ENCODE measurements around the gene CLDND1.

GRCh38 chr3:98548544-98548943 lies 25.8 kb upstream of the CLDND1 start:
- no peak for TF ChIP-seq CTCF (IDR thresholded peaks at IDR 0.05; ENCODE audit: poor library complexity)
- no peak for TF ChIP-seq EZH2phosphoT487 (IDR thresholded peaks at IDR 0.05; ENCODE audit: low read depth, severe bottlenecking, unreplicated experiment)

All from hepatocyte (in vitro differentiated cells).